ENCODE results near the gene MCU. TPM values are rescaled to one million over a fixed set of nuclear protein-coding genes. Genes with fewer than 3 reads are reported as not detected.

MCU gene
- total RNA-seq, 3 donors from 2014 or later (not counting 1 experiment from before 2014, with no cell fraction given) = 13.1 to 15.6 (median 14.1) TPM

GRCh38 chr10:72691470-72691862, 477 bp upstream of the MCU start:
- intact Hi-C loops (cut with micrococcal nuclease) = no loop called here
- peaks cover 7% of the 10 kb centered on the region for H3K4me1 ChIP-seq (ENCODE audit: control insufficient read depth, insufficient read depth, low read length)
- H3K36me3 ChIP-seq (ENCODE audit: control insufficient read depth, insufficient read depth, low read length) = no peaks in the 10 kb centered on the region
- WGBS (ENCODE audit: insufficient coverage) = 42% methylated on average over 2 of the region's 9 CpGs
- H3K4me3 Mint-ChIP-seq = peak overlapping the region; percentile 86
- no peaks in the 10 kb centered on the region for H3K36me3 Mint-ChIP-seq
- peaks cover 26 to 28% of the 10 kb centered on the region in 2 donors for H3K4me1 Mint-ChIP-seq
- H3K4me3 ChIP-seq (ENCODE audit: low read length) = peak overlapping the region; percentile 29
- H3K27me3 Mint-ChIP-seq (ENCODE audit: low read depth in 2 of 2) = peaks cover under 1 to 10% of the 10 kb centered on the region in 2 donors
- no peak overlapping the region for H3K27ac ChIP-seq (ENCODE audit: low read length)
- ATAC-seq (no peak), DNase-seq (no peak)
- H3K9me3 ChIP-seq (ENCODE audit: control insufficient read depth, insufficient read depth, low read length) = no peaks in the 10 kb centered on the region
- peak overlapping the region; percentile 61 to 80 for H3K27ac Mint-ChIP-seq
- TF ChIP-seq CTCF (IDR thresholded peaks at IDR 0.05) = no peak
- no peaks in the 10 kb centered on the region for H3K27me3 ChIP-seq (ENCODE audit: control insufficient read depth, insufficient read depth, low read length)
- H3K9me3 Mint-ChIP-seq = no peaks in the 10 kb centered on the region

GRCh38 chr10:72692744-72692993, 726 bp downstream of the MCU start:
- Mint-ChIP-seq H3K9me3 (no peaks in the 10 kb centered on the region), H3K27me3 (ENCODE audit: low read depth in 2 of 2) (peaks cover 0 to 8% of the 10 kb centered on the region in 2 donors), H3K27ac (peak overlapping the region; percentile 66 to 80), H3K4me3 (peak overlapping the region; percentile 84), H3K4me1 (peaks cover 26 to 28% of the 10 kb centered on the region in 2 donors), H3K36me3 (no peaks in the 10 kb centered on the region)
- Histone ChIP-seq H3K9me3 (ENCODE audit: control insufficient read depth, insufficient read depth, low read length) (no peaks in the 10 kb centered on the region), H3K36me3 (ENCODE audit: control insufficient read depth, insufficient read depth, low read length) (no peaks in the 10 kb centered on the region), H3K4me1 (ENCODE audit: control insufficient read depth, insufficient read depth, low read length) (peaks cover 7% of the 10 kb centered on the region), H3K27me3 (ENCODE audit: control insufficient read depth, insufficient read depth, low read length) (no peaks in the 10 kb centered on the region), H3K4me3 (ENCODE audit: low read length) (peak overlapping the region; percentile 90), H3K27ac (ENCODE audit: low read length) (peak overlapping the region; percentile 66)
- no peak for TF ChIP-seq CTCF (IDR thresholded peaks at IDR 0.05)
- no peak for ATAC-seq
- no peak for DNase-seq
- intact Hi-C loops (cut with micrococcal nuclease) = loop anchor here (2.0 kb wide), 1 partner anchor 328 kb away; no protein-coding TSS in a partner anchor
- under 1% methylated on average over 11 of the region's 11 CpGs for WGBS (ENCODE audit: insufficient coverage)

GRCh38 chr10:72692994-72693781, 1.2 kb downstream of the MCU start:
- Mint-ChIP-seq H3K4me1 (peaks cover 26 to 28% of the 10 kb centered on the region in 2 donors), H3K9me3 (no peaks in the 10 kb centered on the region), H3K4me3 (peak overlapping the region; percentile 84), H3K27ac (peak overlapping the region; percentile 66 to 80), H3K27me3 (ENCODE audit: low read depth in 2 of 2) (peaks cover 0 to 6% of the 10 kb centered on the region in 2 donors), H3K36me3 (no peaks in the 10 kb centered on the region)
- ATAC-seq (no peak), DNase-seq (peak in 1 of 2 donors; percentile 44)
- 22% methylated on average over 8 of the region's 8 CpGs for whole genome bisulfite sequencing (ENCODE audit: insufficient coverage)
- Histone ChIP-seq H3K4me3 (ENCODE audit: low read length) (peak overlapping the region; percentile 90), H3K27ac (ENCODE audit: low read length) (no peak overlapping the region), H3K4me1 (ENCODE audit: control insufficient read depth, insufficient read depth, low read length) (peaks cover 7% of the 10 kb centered on the region), H3K27me3 (ENCODE audit: control insufficient read depth, insufficient read depth, low read length) (no peaks in the 10 kb centered on the region), H3K36me3 (ENCODE audit: control insufficient read depth, insufficient read depth, low read length) (no peaks in the 10 kb centered on the region), H3K9me3 (ENCODE audit: control insufficient read depth, insufficient read depth, low read length) (no peaks in the 10 kb centered on the region)
- no peak for TF ChIP-seq CTCF (IDR thresholded peaks at IDR 0.05)
- intact Hi-C loops (cut with micrococcal nuclease) = loop anchor here (2.0 kb wide), 1 partner anchor 328 kb away; no protein-coding TSS in a partner anchor

Measured in natural killer cell (primary cell).